ENCODE measurements around the gene PDE3A.
"Not testable (repeated sequence)": the region's sequence is repeated elsewhere in the genome, so short reads cannot be mapped to it uniquely, and the experiment has no call there.

Gene PDE3A

GRCh38 chr12:20375560-20375959, 7.2 kb downstream of the PDE3A start:
- no peak for DNase-seq

GRCh38 chr12:20376984-20377383, 8.6 kb downstream of the PDE3A start:
- no peak for DNase-seq

- no peak for DNase-seq
Observed at GRCh38 chr12:20377750-20378149, 9.4 kb downstream of the PDE3A start.

- no peak for DNase-seq
Observed at GRCh38 chr12:20382117-20382516, 13.8 kb downstream of the PDE3A start.

- DNase-seq = no peak
Observed at GRCh38 chr12:20383612-20384011, 15.3 kb downstream of the PDE3A start.

- DNase-seq = not testable (repeated sequence)
Observed at GRCh38 chr12:20384836-20385235, 16.5 kb downstream of the PDE3A start.

GRCh38 chr12:20390846-20391245, 22.5 kb downstream of the PDE3A start:
- DNase-seq = no peak

GRCh38 chr12:20392339-20392738, 24.0 kb downstream of the PDE3A start:
- no peak for DNase-seq

GRCh38 chr12:20393707-20394106, 25.4 kb downstream of the PDE3A start:
- no peak for DNase-seq

GRCh38 chr12:20395791-20396550, 27.6 kb downstream of the PDE3A start:
- DNase-seq = no peak

- no peak for DNase-seq
Observed at GRCh38 chr12:20398686-20399085, 30.3 kb downstream of the PDE3A start.

- DNase-seq = no peak
Observed at GRCh38 chr12:20400003-20400402, 31.7 kb downstream of the PDE3A start.

- DNase-seq = no peak
Observed at GRCh38 chr12:20403230-20403629, 34.9 kb downstream of the PDE3A start.

GRCh38 chr12:20404576-20405346, 36.4 kb downstream of the PDE3A start:
- DNase-seq = no peak

- no peak for DNase-seq
Observed at GRCh38 chr12:20409607-20410377, 41.5 kb downstream of the PDE3A start.

- no peak for DNase-seq
Observed at GRCh38 chr12:20410734-20411133, 42.4 kb downstream of the PDE3A start.

- no peak for DNase-seq
Observed at GRCh38 chr12:20411345-20411744, 43.0 kb downstream of the PDE3A start.

GRCh38 chr12:20415028-20415427, 46.7 kb downstream of the PDE3A start:
- DNase-seq = no peak

- no peak for DNase-seq
Observed at GRCh38 chr12:20415641-20416040, 47.3 kb downstream of the PDE3A start.

GRCh38 chr12:20420557-20420956, 52.2 kb downstream of the PDE3A start:
- no peak for DNase-seq

GRCh38 chr12:20421421-20421820, 53.1 kb downstream of the PDE3A start:
- no peak for DNase-seq

- no peak for DNase-seq
Observed at GRCh38 chr12:20423557-20423956, 55.2 kb downstream of the PDE3A start.

GRCh38 chr12:20424841-20425240, 56.5 kb downstream of the PDE3A start:
- DNase-seq = no peak

GRCh38 chr12:20426191-20426590, 57.9 kb downstream of the PDE3A start:
- no peak for DNase-seq
